ENCODE results near the gene LRRN3.
A peak's percentile ranks its signal among the peaks of the same experiment; 100 is the strongest.

The LRRN3 gene

DNA sequence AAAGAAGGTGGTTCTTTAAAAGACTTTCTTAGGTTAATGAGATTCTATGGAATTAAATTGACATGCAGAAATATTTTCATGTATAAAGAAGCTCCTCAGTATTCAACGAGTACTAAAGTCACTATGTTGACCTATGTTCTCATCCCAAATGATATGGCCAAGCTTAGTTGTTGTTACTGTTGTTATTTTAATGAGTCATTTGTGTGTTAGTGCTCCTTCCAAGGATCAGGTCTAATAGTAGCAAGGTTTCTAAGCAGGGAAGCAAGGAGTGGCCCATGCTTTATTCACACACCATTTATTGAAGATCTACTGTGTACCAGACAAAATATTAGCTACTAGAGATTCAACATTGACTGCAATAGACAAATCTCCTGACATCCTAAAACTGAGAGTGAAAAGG, 41.9 kb downstream of the LRRN3 start:
- H3K27me3 ChIP-seq (ENCODE audit: insufficient read depth, low read length, poor library complexity, severe bottlenecking): no peaks in the 10 kb centered on the region
- no peaks in the 10 kb centered on the region for H3K36me3 ChIP-seq (ENCODE audit: insufficient read depth, low read length)

DNA sequence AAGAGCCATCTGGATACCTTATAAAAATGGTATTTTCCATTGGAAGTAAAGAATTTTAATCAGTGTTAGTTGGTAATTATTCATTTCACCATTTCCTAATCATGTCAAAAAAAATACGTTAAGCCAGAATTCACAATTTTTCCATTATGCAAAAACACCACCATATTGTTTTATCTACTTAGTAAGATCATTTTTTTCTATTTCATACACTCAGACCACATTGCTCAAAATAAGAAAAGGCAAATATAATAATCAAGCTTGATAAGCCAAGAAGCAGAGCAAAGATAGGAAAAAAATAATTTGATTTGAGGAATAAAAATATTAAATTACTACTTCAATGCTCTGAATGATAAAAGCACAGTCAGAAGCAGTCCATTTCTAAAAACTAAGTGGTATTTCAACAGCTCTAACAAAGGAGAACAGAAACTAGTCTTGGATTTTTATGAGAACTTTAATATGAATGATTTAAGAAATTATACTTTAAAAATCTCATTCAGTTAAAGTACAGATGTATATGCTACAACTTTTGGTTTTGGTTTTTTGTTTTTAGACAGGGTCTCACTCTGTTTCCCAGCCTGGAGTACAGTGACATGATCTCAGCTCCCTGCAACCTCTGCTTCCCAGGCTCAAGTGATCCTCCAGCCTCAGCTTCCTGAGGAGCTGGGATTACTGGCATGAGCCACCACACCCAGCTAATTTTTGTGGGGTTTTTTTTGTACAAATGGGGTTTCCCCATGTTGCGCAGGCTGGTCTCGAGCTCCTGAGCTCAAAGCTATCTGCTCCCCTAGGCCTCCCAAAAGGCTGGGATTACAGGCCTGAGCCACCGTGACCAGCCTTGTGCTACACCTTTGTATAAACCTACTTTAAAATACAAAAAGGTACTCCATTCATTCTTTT, 46.6 kb downstream of the LRRN3 start:
- Histone ChIP-seq H2AFZ (ENCODE audit: low read length) (no peak overlapping the region), H4K20me1 (ENCODE audit: insufficient read depth, low read length, poor library complexity, severe bottlenecking) (no peaks in the 10 kb centered on the region), H3K4me2 (ENCODE audit: low read depth, low read length, poor library complexity, severe bottlenecking) (peak overlapping the region; percentile 69), H3F3A (ENCODE audit: low read depth) (0 out of 2 replicates have a peak, but pooled peaks cover 5% of the 10 kb centered on the region), H3K36me3 (ENCODE audit: insufficient read depth, low read length) (no peaks in the 10 kb centered on the region), H3K4me3 (ENCODE audit: low read length, poor library complexity, severe bottlenecking) (peak overlapping the region; percentile 57), H3K9ac (ENCODE audit: low read depth, low read length, poor library complexity, severe bottlenecking) (peak overlapping the region; percentile 10), H3K4me1 (ENCODE audit: insufficient read depth, low read length, poor library complexity, severe bottlenecking) (peaks cover 37% of the 10 kb centered on the region), H3K27me3 (ENCODE audit: insufficient read depth, low read length, poor library complexity, severe bottlenecking) (no peaks in the 10 kb centered on the region), H3K79me2 (ENCODE audit: insufficient read depth, low read length) (no peaks in the 10 kb centered on the region), H3K9me3 (ENCODE audit: insufficient read depth, low read depth, low read length) (no peaks in the 10 kb centered on the region), H3K9me2 (replicated peaks; ENCODE audit: low read depth, low read length) (no peaks in the 10 kb centered on the region)
- TF ChIP-seq, protein P1, sequence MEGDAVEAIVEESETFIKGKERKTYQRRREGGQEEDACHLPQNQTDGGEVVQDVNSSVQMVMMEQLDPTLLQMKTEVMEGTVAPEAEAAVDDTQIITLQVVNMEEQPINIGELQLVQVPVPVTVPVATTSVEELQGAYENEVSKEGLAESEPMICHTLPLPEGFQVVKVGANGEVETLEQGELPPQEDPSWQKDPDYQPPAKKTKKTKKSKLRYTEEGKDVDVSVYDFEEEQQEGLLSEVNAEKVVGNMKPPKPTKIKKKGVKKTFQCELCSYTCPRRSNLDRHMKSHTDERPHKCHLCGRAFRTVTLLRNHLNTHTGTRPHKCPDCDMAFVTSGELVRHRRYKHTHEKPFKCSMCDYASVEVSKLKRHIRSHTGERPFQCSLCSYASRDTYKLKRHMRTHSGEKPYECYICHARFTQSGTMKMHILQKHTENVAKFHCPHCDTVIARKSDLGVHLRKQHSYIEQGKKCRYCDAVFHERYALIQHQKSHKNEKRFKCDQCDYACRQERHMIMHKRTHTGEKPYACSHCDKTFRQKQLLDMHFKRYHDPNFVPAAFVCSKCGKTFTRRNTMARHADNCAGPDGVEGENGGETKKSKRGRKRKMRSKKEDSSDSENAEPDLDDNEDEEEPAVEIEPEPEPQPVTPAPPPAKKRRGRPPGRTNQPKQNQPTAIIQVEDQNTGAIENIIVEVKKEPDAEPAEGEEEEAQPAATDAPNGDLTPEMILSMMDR (conservative IDR thresholded peaks at IDR 0.05; ENCODE audit: low read length): no peak
- TF ChIP-seq EZH2phosphoT487 (IDR thresholded peaks at IDR 0.05; ENCODE audit: borderline replicate concordance): no peak

More for the DNA sequence above, 41.9 kb downstream of the LRRN3 start:
- Histone ChIP-seq H3K4me3 (ENCODE audit: low read length, poor library complexity, severe bottlenecking) (no peak overlapping the region), H3K9ac (ENCODE audit: low read depth, low read length, poor library complexity, severe bottlenecking) (no peak overlapping the region), H4K20me1 (ENCODE audit: insufficient read depth, low read length, poor library complexity, severe bottlenecking) (no peaks in the 10 kb centered on the region), H3K4me1 (ENCODE audit: insufficient read depth, low read length, poor library complexity, severe bottlenecking) (peaks cover 10% of the 10 kb centered on the region), H3K9me3 (ENCODE audit: insufficient read depth, low read depth, low read length) (no peaks in the 10 kb centered on the region), H2AFZ (ENCODE audit: low read length) (no peak overlapping the region), H3F3A (ENCODE audit: low read depth) (0 out of 2 replicates have a peak, but pooled peaks cover 3% of the 10 kb centered on the region), H3K79me2 (ENCODE audit: insufficient read depth, low read length) (no peaks in the 10 kb centered on the region), H3K4me2 (ENCODE audit: low read depth, low read length, poor library complexity, severe bottlenecking) (no peak overlapping the region), H3K9me2 (replicated peaks; ENCODE audit: low read depth, low read length) (no peaks in the 10 kb centered on the region)
- TF ChIP-seq, protein P1 (conservative IDR thresholded peaks at IDR 0.05; ENCODE audit: low read length): no peak
- TF ChIP-seq EZH2phosphoT487 (IDR thresholded peaks at IDR 0.05; ENCODE audit: borderline replicate concordance): no peak

DNA sequence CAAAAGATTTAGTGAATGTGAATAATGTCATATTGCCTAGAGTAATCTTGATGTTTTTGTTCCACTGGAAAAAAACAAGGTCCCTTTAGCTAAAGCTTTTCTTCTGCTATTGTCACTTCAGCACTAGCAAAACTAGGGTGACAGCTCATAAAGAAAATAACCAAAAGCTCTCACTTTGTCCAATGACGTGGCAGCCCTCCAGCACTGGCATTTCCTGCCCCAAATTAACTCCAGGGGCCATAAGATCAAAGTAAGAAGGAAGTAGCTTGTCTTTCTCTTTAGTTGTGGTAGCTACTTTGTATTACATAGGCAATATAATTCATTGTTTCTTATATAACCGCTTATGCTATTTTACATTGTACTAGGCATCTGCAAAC, 47.3 kb downstream of the LRRN3 start:
- Histone ChIP-seq H3K9ac (ENCODE audit: low read depth, low read length, poor library complexity, severe bottlenecking) (no peak overlapping the region), H3K4me3 (ENCODE audit: low read length, poor library complexity, severe bottlenecking) (peak overlapping the region; percentile 57), H3K4me1 (ENCODE audit: insufficient read depth, low read length, poor library complexity, severe bottlenecking) (peaks cover 37% of the 10 kb centered on the region), H4K20me1 (ENCODE audit: insufficient read depth, low read length, poor library complexity, severe bottlenecking) (no peaks in the 10 kb centered on the region), H3K9me2 (replicated peaks; ENCODE audit: low read depth, low read length) (no peaks in the 10 kb centered on the region), H3K9me3 (ENCODE audit: insufficient read depth, low read depth, low read length) (no peaks in the 10 kb centered on the region), H3K4me2 (ENCODE audit: low read depth, low read length, poor library complexity, severe bottlenecking) (peak overlapping the region; percentile 69), H3K79me2 (ENCODE audit: insufficient read depth, low read length) (no peaks in the 10 kb centered on the region), H3K27me3 (ENCODE audit: insufficient read depth, low read length, poor library complexity, severe bottlenecking) (no peaks in the 10 kb centered on the region), H3F3A (ENCODE audit: low read depth) (0 out of 2 replicates have a peak, but pooled peaks cover 5% of the 10 kb centered on the region), H3K36me3 (ENCODE audit: insufficient read depth, low read length) (no peaks in the 10 kb centered on the region), H2AFZ (ENCODE audit: low read length) (no peak overlapping the region)
- TF ChIP-seq EZH2phosphoT487 (IDR thresholded peaks at IDR 0.05; ENCODE audit: borderline replicate concordance): no peak
